Glutamatergic neuron (in vitro differentiated cells): ENCODE results near the gene LCP1. TPM values are rescaled to one million over a fixed set of nuclear protein-coding genes. Genes with fewer than 3 reads are reported as not detected.

ENCODE experiments used
- DNase-seq: peaks from one replicate; pipeline ENCODE4 v3.0.0; 2022
- H3K27ac Mint-ChIP-seq: one replicate; pipeline ENCODE4 v1.8.0; 2020; ENCODE audit warnings: mild to moderate bottlenecking, mixed read lengths, inconsistent platforms; ENCODE audit not compliant: unreplicated experiment
- H3K27me3 Mint-ChIP-seq: one replicate; pipeline ENCODE4 v1.8.0; 2020; ENCODE audit warnings: mild to moderate bottlenecking, moderate library complexity, mixed read lengths, inconsistent platforms; ENCODE audit not compliant: unreplicated experiment
- H3K36me3 Mint-ChIP-seq: one replicate; pipeline ENCODE4 v1.8.0; 2020; ENCODE audit warnings: mild to moderate bottlenecking, mixed read lengths, inconsistent platforms; ENCODE audit not compliant: unreplicated experiment
- H3K4me1 Mint-ChIP-seq: one replicate; pipeline ENCODE4 v1.8.0; 2020; ENCODE audit warnings: mild to moderate bottlenecking, low read depth, mixed read lengths, inconsistent platforms; ENCODE audit not compliant: unreplicated experiment
- H3K4me3 Mint-ChIP-seq: one replicate; pipeline ENCODE4 v1.8.0; 2020; ENCODE audit warnings: mild to moderate bottlenecking, mixed read lengths, inconsistent platforms; ENCODE audit not compliant: unreplicated experiment
- H3K9me3 Mint-ChIP-seq: one replicate; pipeline ENCODE4 v1.8.0; 2020; ENCODE audit warnings: mild to moderate bottlenecking, moderate library complexity, mixed read lengths, inconsistent platforms; ENCODE audit not compliant: unreplicated experiment
- total RNA-seq: library from RNA; stranded (reverse); fragmentation: NEBNext Ultra II Directional; extraction: Animal tissue kit (Norgen Biotek cat#: 25700); gene quantifications from one replicate; pipeline ENCODE4 v1.2.1, GENCODE V29; 2021; ENCODE audit not compliant: unreplicated experiment
- TF ChIP-seq, protein P1 (sequence below): fragments of 200-600 bp; sonication (generic); IDR thresholded peaks from one replicate; pipeline ENCODE4 v1.5.0; 2021; ENCODE audit not compliant: partially characterized antibody, unreplicated experiment

The LCP1 gene
- total RNA-seq, 1 donor from 2014 or later, result 0.71 TPM

DNA sequence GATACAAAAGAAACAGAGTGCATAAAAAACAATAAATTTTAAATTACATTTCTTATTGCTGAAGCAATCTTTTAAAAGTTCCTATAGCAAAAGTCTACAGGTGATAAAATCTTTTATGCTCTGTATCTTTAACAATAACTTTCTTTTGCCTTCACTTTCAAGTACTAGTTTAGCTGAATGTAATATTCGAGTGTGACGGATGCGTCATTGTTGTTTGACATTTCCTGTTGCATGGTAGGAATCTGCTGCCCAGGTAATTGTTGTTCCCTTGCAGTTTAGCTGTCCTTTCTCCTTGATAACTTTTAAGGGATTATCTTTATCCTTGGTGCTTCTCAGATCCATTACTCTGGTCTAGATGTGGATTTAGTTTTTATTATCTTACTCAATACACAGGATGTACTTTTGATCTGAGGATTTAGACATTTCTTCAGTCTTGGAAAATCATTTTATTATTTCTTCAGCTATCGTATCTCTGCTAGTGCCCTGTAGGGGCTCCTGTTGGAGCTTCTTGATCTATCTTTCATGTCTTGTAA lies 75.1 kb downstream of the LCP1 start:
- TF ChIP-seq, protein P1, sequence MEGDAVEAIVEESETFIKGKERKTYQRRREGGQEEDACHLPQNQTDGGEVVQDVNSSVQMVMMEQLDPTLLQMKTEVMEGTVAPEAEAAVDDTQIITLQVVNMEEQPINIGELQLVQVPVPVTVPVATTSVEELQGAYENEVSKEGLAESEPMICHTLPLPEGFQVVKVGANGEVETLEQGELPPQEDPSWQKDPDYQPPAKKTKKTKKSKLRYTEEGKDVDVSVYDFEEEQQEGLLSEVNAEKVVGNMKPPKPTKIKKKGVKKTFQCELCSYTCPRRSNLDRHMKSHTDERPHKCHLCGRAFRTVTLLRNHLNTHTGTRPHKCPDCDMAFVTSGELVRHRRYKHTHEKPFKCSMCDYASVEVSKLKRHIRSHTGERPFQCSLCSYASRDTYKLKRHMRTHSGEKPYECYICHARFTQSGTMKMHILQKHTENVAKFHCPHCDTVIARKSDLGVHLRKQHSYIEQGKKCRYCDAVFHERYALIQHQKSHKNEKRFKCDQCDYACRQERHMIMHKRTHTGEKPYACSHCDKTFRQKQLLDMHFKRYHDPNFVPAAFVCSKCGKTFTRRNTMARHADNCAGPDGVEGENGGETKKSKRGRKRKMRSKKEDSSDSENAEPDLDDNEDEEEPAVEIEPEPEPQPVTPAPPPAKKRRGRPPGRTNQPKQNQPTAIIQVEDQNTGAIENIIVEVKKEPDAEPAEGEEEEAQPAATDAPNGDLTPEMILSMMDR, result no peak
- DNase-seq, result no peak
- Mint-ChIP-seq H3K27ac (no peak overlapping the region), H3K4me1 (no peaks in the 10 kb centered on the region), H3K9me3 (no peaks in the 10 kb centered on the region), H3K27me3 (no peaks in the 10 kb centered on the region), H3K36me3 (no peaks in the 10 kb centered on the region), H3K4me3 (no peak overlapping the region)

DNA sequence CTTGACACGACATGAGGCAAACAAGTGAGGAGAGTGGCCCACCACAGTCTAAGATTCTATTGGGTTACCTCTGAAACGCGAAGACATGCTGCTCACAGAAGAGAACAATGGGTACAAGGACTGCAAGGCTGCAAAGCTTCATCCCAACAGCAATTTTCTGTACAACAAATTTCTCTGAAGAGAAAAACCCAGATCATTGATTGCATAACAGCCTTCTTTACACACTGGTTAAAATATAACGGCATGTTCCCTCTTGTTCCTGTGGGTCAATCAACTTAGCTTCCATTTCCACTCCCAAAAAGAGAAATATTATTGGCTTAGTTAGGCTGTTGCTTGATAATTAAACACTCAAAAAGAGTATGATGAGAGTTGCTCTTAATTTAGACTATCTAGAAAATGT lies 77.1 kb downstream of the LCP1 start, which contains the start of gene CPB2:
Gene CPB2 (minus strand): TSS at position 166 of the 400 bp plus-strand sequence. CDS start 24 bp downstream, at position 142.
- Mint-ChIP-seq H3K4me1 (no peaks in the 10 kb centered on the region), H3K4me3 (no peak within 1 kb of the TSS), H3K9me3 (no peaks in the 10 kb centered on the region)

DNA sequence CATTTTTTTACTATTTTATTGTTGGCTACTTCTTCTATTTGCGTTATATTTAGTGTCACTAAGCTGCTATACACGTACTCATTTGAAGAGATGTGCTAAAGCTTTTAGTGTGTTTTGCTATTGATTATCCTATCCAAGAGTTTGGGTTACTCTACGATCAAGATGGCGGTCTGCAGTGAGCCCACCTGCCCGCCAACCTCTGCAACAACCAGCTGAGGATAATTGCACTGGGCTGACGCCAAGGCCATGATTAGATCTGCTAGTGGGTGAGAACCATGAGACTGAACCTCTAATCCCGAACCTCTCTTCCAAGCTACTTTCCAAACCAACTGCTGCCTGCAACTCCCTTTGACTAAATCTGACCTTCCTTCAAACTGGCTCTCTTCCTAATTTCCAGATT lies 78.9 kb downstream of the LCP1 start:
- no peaks in the 10 kb centered on the region for H3K27me3 Mint-ChIP-seq
- no peaks in the 10 kb centered on the region for H3K36me3 Mint-ChIP-seq
- no peak overlapping the region for H3K27ac Mint-ChIP-seq
- no peaks in the 10 kb centered on the region for H3K9me3 Mint-ChIP-seq
- H3K4me1 Mint-ChIP-seq, result no peaks in the 10 kb centered on the region
- TF ChIP-seq, protein P1, result no peak
- no peak overlapping the region for H3K4me3 Mint-ChIP-seq
- DNase-seq, result no peak

More for the DNA sequence above, 77.1 kb downstream of the LCP1 start, which contains the start of gene CPB2:
- TF ChIP-seq, protein P1, result no peak
- Mint-ChIP-seq H3K27me3 (no peaks in the 10 kb centered on the region), H3K36me3 (no peaks in the 10 kb centered on the region), H3K27ac (no peak within 1 kb of the TSS)
- DNase-seq, result no peak

DNA sequence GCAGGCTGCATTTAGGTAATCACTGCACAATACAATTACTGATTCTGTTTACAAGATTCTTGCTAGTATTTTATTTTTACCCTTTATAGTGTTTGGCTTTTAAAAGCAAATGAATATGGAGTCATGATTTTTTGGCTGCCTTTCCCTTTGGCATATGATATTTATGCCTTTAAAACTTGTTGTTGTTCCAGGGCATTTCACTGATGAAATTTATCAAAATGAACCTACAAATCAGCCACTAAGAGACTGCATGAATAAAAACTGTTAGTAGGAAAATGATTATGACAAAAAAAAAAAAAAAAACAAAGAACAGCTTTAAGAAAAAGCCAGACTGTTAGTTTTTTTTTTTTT lies 79.7 kb downstream of the LCP1 start:
- H3K27ac Mint-ChIP-seq, result no peak overlapping the region
- TF ChIP-seq, protein P1, result no peak
- DNase-seq, result no peak

DNA sequence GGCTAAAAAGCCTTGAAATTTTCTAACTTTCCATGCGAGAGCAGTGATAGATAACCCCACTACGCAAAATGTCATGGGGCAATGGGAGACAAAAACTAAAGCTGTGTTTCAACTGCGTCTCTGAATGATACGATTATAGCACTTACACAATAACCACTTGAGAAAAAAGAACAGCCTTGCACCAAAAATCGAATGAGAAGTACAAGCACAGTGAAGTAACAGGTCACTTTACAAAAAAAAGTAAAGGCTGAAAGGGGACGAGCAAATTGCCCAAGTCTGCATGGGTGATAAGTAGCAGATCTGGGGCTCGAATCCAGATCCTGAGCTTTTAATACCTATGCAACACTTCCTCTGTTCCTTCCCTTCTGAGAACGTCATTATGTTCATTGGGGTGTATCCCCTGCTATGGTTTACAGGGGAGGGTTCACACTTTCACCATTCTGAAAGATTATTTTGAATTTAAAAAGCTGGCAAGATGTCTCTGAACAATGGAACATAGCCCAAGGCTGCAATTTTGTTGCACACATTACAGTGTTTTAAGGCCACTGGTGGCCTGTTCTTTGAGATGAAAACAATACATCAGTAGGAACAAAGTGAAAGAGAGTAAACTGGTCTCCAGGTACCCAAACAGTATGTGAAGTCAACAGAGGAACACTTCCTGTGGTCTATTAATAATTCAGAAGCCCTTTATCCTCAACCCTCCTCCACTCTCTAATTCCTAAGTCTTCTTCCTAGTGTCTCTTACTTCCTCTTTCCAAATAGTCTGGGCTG lies 80.3 kb downstream of the LCP1 start:
- TF ChIP-seq, protein P1, result no peak
- H3K4me1 Mint-ChIP-seq, result no peaks in the 10 kb centered on the region
- no peaks in the 10 kb centered on the region for H3K9me3 Mint-ChIP-seq
- DNase-seq, result no peak
- H3K4me3 Mint-ChIP-seq, result no peak overlapping the region
- no peak overlapping the region for H3K27ac Mint-ChIP-seq
- H3K27me3 Mint-ChIP-seq, result no peaks in the 10 kb centered on the region
- no peaks in the 10 kb centered on the region for H3K36me3 Mint-ChIP-seq

More for the DNA sequence above, 79.7 kb downstream of the LCP1 start:
- H3K27me3 Mint-ChIP-seq, result no peaks in the 10 kb centered on the region
- no peaks in the 10 kb centered on the region for H3K36me3 Mint-ChIP-seq
- H3K4me3 Mint-ChIP-seq, result no peak overlapping the region
- H3K9me3 Mint-ChIP-seq, result no peaks in the 10 kb centered on the region
- no peaks in the 10 kb centered on the region for H3K4me1 Mint-ChIP-seq
